Vagina (tissue), 2 donors: Measurements from ENCODE around the gene USP12.

Experiments
- POLR2A ChIP-seq, 2 donors: fragments of 450-650 bp; IDR thresholded peaks; one replicate each; pipeline ENCODE4 v1.6.1; 2017; ENCODE audit warnings: antibody characterized with exemption in 2 of 2, mild to moderate bottlenecking in 2 of 2, moderate library complexity in 2 of 2
- TF ChIP-seq, protein P1 (sequence below), 3 experiments: fragments of 450-650 bp in 2 of 3; fragments of 200-600 bp in 1 of 3; sonication (generic) in 1 of 3; IDR thresholded peaks; one replicate each; pipeline ENCODE4 v1.5.1; 2017 to 2019; ENCODE audit warnings: antibody characterized with exemption in 3 of 3, mild to moderate bottlenecking in 2 of 3, moderate library complexity in 2 of 3

DNA sequence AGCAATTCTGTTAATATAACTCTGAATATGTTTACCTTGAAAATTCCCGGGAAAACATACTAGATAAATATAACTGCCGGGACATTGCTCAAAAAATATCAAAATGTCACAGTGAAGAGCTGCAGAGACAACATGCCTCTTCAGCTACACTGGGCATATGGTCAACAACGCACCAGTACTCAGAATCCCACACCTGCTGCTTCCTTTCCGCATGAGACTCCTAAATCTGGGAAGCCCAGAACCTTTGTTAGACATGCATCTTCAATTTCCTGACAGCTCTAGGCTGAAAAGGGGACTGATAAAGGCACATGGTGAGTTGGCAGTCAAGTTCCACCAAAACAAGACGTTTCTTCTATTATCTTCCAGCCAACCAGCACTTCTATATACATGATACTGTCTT lies 53.7 kb downstream of the USP12 start:
- TF ChIP-seq, protein P1, sequence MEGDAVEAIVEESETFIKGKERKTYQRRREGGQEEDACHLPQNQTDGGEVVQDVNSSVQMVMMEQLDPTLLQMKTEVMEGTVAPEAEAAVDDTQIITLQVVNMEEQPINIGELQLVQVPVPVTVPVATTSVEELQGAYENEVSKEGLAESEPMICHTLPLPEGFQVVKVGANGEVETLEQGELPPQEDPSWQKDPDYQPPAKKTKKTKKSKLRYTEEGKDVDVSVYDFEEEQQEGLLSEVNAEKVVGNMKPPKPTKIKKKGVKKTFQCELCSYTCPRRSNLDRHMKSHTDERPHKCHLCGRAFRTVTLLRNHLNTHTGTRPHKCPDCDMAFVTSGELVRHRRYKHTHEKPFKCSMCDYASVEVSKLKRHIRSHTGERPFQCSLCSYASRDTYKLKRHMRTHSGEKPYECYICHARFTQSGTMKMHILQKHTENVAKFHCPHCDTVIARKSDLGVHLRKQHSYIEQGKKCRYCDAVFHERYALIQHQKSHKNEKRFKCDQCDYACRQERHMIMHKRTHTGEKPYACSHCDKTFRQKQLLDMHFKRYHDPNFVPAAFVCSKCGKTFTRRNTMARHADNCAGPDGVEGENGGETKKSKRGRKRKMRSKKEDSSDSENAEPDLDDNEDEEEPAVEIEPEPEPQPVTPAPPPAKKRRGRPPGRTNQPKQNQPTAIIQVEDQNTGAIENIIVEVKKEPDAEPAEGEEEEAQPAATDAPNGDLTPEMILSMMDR (IDR thresholded peaks at IDR 0.05), result no peak
- no peak for TF ChIP-seq POLR2A (IDR thresholded peaks at IDR 0.05)
